ENCODE data around the gene RPUSD2. TPM values are rescaled to one million over a fixed set of nuclear protein-coding genes. Genes with fewer than 3 reads are reported as not detected.

RPUSD2 gene
- total RNA-seq, 1 experiment from 2014 or later, result 17.5 TPM

- TF ChIP-seq CTCF (IDR thresholded peaks at IDR 0.05), result no peak
- no peak for TF ChIP-seq TCF7L2 (IDR thresholded peaks at IDR 0.05; ENCODE audit: low read depth, low read length)
- TF ChIP-seq SIN3A (IDR thresholded peaks at IDR 0.05; ENCODE audit: borderline replicate concordance, insufficient read depth, low read depth, low read length), result no peak
- no peak for TF ChIP-seq POLR2AphosphoS5 (IDR thresholded peaks at IDR 0.05; ENCODE audit: low read depth, low read length)
- no peak for TF ChIP-seq REST (IDR thresholded peaks at IDR 0.05; ENCODE audit: insufficient read depth in 1 of 2, low read depth in 2 of 2, low read length in 1 of 2)
- no TSS peak for BruUV-seq (replicated peaks)
- intact Hi-C loops (cut with micrococcal nuclease; ENCODE audit: unreplicated experiment) (no loop called here), in situ Hi-C loops (cut with HindIII; ENCODE audit: low pct_unique_long_range_greater_than_20kb, low sequenced_read_pairs) (no loop called here)
- no peak overlapping the region for H3K27ac ChIP-seq (ENCODE audit: low read length)
- no peak overlapping the region for H3K4me3 ChIP-seq (ENCODE audit: low read depth in 2 of 2, low read length in 2 of 2)
- H3K9me3 ChIP-seq (ENCODE audit: control insufficient read depth, insufficient read depth, low read depth, low read length), result no peaks in the 10 kb centered on the region
- ChIA-PET CTCF (no interaction called here), POLR2A (no interaction called here)
- ATAC-seq (no peak), DNase-seq (ENCODE audit: low read depth, low spot score) (no peak)
- no peaks in the 10 kb centered on the region for H3K27me3 ChIP-seq (ENCODE audit: control insufficient read depth, insufficient read depth, low read length)
- peaks cover 21% of the 10 kb centered on the region for H3K36me3 ChIP-seq (ENCODE audit: control insufficient read depth, insufficient read depth, low read length)
- no peaks in the 10 kb centered on the region for H3K4me1 ChIP-seq (ENCODE audit: control insufficient read depth, insufficient read depth, low read length)
Measured at GRCh38 chr15:40623361-40623760, 54.3 kb downstream of the RPUSD2 start.

Other genes starting within 250 kb of the RPUSD2 start
- 10.4 TPM for gene INAFM2, start 245.6 kb upstream of the RPUSD2 start, total RNA-seq (2021; ENCODE audit: unreplicated experiment)
- gene CCDC9B, start 228.4 kb upstream of the RPUSD2 start, total RNA-seq (2021; ENCODE audit: unreplicated experiment), result 55.9 TPM
- not detected for gene PHGR1, start 218.3 kb upstream of the RPUSD2 start, total RNA-seq (2021; ENCODE audit: unreplicated experiment)
- 10.0 TPM for gene DISP2, start 211.1 kb upstream of the RPUSD2 start, total RNA-seq (2021; ENCODE audit: unreplicated experiment)
- 74.6 TPM for gene KNSTRN, start 186.6 kb upstream of the RPUSD2 start, total RNA-seq (2021; ENCODE audit: unreplicated experiment)
- 74.6 TPM for gene IVD, start 163.5 kb upstream of the RPUSD2 start, total RNA-seq (2021; ENCODE audit: unreplicated experiment)
- 40.6 TPM for gene BAHD1, start 128.3 kb upstream of the RPUSD2 start, total RNA-seq (2021; ENCODE audit: unreplicated experiment)
- gene CHST14, start 98.3 kb upstream of the RPUSD2 start, total RNA-seq (2021; ENCODE audit: unreplicated experiment), result 42.4 TPM
- 29.8 TPM for gene CCDC32, start 4.3 kb upstream of the RPUSD2 start, total RNA-seq (2021; ENCODE audit: unreplicated experiment)
- 28.9 TPM for gene KNL1, start 24.9 kb downstream of the RPUSD2 start, total RNA-seq (2021; ENCODE audit: unreplicated experiment)
- 30.3 TPM for gene RAD51, start 125.9 kb downstream of the RPUSD2 start, total RNA-seq (2021; ENCODE audit: unreplicated experiment)
- gene RMDN3, start 186.0 kb downstream of the RPUSD2 start, total RNA-seq (2021; ENCODE audit: unreplicated experiment), result 33.2 TPM
- gene GCHFR, start 194.8 kb downstream of the RPUSD2 start, total RNA-seq (2021; ENCODE audit: unreplicated experiment), result 37.2 TPM
- gene C15orf62, start 200.7 kb downstream of the RPUSD2 start, total RNA-seq (2021; ENCODE audit: unreplicated experiment), result 0.33 TPM
- 39.5 TPM for gene ZFYVE19, start 237.8 kb downstream of the RPUSD2 start, total RNA-seq (2021; ENCODE audit: unreplicated experiment)
- 39.3 TPM for gene DNAJC17, start 238.2 kb downstream of the RPUSD2 start, total RNA-seq (2021; ENCODE audit: unreplicated experiment)